Measurements from ENCODE around the gene MUC3A.
"Not testable (repeated sequence)": the region's sequence is repeated elsewhere in the genome, so short reads cannot be mapped to it uniquely, and the experiment has no call there.

GRCh38 chr7:100919335-100919734, 30.0 kb upstream of the MUC3A start:
- not testable (repeated sequence) for TF ChIP-seq TAF1 (IDR thresholded peaks at IDR 0.05; ENCODE audit: borderline replicate concordance, low read depth, low read length); EP300 (IDR thresholded peaks at IDR 0.05; ENCODE audit: borderline replicate concordance in 1 of 2, low read depth in 1 of 2, low read length in 1 of 2); EZH2phosphoT487 (IDR thresholded peaks at IDR 0.05; ENCODE audit: borderline replicate concordance, low read depth); CTCF (IDR thresholded peaks at IDR 0.05)
